GM13977 (cell line): ENCODE data around the gene NTM.

Experiments used
- DNase-seq: peaks from one replicate; pipeline ENCODE4 v3.0.0; 2012; ENCODE audit warnings: low spot score
- CTCF ChIP-seq: IDR thresholded peaks from 2 replicates; pipeline ENCODE4 v1.5.1; 2012; ENCODE audit warnings: mild to moderate bottlenecking, control low read depth; ENCODE audit not compliant: insufficient read depth; ENCODE audit errors: extremely low read depth, missing control alignments
- in situ Hi-C: fragments of 300-500 bp; cut with MboI; formaldehyde crosslinking; loops from one replicate; pipeline ENCODE4 v1.12.0; 2022; ENCODE audit warnings: low sequenced_read_pairs, low pct_unique_long_range_greater_than_20kb, mixed read lengths, inconsistent platforms; ENCODE audit not compliant: unreplicated experiment

Gene NTM

GRCh38 chr11:131370090-131370751 is at the start of gene NTM:
TSS of gene NTM (plus strand) at chr11:131370615.
- no peak for TF ChIP-seq CTCF
- in situ Hi-C loops = no loop called here
- DNase-seq = no peak

GRCh38 chr11:131324921-131325570 is 45.4 kb upstream of the NTM start:
- TF ChIP-seq CTCF = no peak
- no peak for DNase-seq
- in situ Hi-C loops = no loop called here

- in situ Hi-C loops = no loop called here
- no peak for TF ChIP-seq CTCF
These were observed 43.6 kb upstream of the NTM start for GRCh38 chr11:131326829-131327228.

GRCh38 chr11:131327421-131327820 is 43.0 kb upstream of the NTM start:
- in situ Hi-C loops = no loop called here
- DNase-seq = no peak

More at GRCh38 chr11:131326829-131327228, 43.6 kb upstream of the NTM start:
- DNase-seq = no peak

GRCh38 chr11:131328843-131329242 is 41.6 kb upstream of the NTM start:
- no peak for TF ChIP-seq CTCF
- in situ Hi-C loops = no loop called here
- DNase-seq = no peak

More at GRCh38 chr11:131327421-131327820, 43.0 kb upstream of the NTM start:
- TF ChIP-seq CTCF = no peak

GRCh38 chr11:131331010-131331409 is 39.4 kb upstream of the NTM start:
- in situ Hi-C loops = no loop called here
- DNase-seq = no peak
- TF ChIP-seq CTCF = no peak

- no peak for TF ChIP-seq CTCF
- DNase-seq = no peak
- in situ Hi-C loops = no loop called here
These were observed 38.9 kb upstream of the NTM start for GRCh38 chr11:131331546-131331945.
